GM13976 (cell line): ENCODE data around the gene SLC1A2.

Source experiments
- DNase-seq: peaks from one replicate; pipeline ENCODE4 v3.0.0; 2012; ENCODE audit warnings: low spot score
- in situ Hi-C: fragments of 300-500 bp; cut with MboI; formaldehyde crosslinking; loops from one replicate; pipeline ENCODE4 v1.12.0; 2022; ENCODE audit warnings: low sequenced_read_pairs, mixed read lengths, inconsistent platforms; ENCODE audit not compliant: unreplicated experiment
- TF ChIP-seq, protein P1 (sequence below): IDR thresholded peaks from 2 replicates; pipeline ENCODE4 v1.5.1; 2012; ENCODE audit warnings: borderline replicate concordance, mild to moderate bottlenecking; ENCODE audit not compliant: insufficient read depth; ENCODE audit errors: extremely low read depth, missing control alignments, control extremely low read depth

The SLC1A2 gene

DNA sequence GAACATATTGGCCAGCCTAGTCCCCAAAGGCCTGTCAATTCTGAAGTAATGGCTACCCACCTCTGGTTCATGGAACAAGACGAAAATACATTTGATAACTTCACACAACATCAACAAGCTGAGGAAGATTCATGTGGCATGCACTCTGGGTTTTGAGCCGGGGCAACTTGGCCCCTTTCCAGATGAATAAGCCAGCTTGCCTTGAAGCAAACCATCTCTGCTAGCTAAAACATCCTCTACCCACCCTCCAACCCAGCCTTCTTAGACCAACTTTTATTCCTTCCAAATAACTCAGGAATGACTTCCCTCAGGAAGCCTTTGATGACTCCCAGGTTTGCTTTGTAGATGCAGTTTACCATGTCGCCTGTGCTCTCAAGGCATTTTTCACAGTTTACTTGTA, 94.4 kb downstream of the SLC1A2 start:
- in situ Hi-C loops: no loop called here
- TF ChIP-seq, protein P1, sequence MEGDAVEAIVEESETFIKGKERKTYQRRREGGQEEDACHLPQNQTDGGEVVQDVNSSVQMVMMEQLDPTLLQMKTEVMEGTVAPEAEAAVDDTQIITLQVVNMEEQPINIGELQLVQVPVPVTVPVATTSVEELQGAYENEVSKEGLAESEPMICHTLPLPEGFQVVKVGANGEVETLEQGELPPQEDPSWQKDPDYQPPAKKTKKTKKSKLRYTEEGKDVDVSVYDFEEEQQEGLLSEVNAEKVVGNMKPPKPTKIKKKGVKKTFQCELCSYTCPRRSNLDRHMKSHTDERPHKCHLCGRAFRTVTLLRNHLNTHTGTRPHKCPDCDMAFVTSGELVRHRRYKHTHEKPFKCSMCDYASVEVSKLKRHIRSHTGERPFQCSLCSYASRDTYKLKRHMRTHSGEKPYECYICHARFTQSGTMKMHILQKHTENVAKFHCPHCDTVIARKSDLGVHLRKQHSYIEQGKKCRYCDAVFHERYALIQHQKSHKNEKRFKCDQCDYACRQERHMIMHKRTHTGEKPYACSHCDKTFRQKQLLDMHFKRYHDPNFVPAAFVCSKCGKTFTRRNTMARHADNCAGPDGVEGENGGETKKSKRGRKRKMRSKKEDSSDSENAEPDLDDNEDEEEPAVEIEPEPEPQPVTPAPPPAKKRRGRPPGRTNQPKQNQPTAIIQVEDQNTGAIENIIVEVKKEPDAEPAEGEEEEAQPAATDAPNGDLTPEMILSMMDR: no peak
- no peak for DNase-seq

DNA sequence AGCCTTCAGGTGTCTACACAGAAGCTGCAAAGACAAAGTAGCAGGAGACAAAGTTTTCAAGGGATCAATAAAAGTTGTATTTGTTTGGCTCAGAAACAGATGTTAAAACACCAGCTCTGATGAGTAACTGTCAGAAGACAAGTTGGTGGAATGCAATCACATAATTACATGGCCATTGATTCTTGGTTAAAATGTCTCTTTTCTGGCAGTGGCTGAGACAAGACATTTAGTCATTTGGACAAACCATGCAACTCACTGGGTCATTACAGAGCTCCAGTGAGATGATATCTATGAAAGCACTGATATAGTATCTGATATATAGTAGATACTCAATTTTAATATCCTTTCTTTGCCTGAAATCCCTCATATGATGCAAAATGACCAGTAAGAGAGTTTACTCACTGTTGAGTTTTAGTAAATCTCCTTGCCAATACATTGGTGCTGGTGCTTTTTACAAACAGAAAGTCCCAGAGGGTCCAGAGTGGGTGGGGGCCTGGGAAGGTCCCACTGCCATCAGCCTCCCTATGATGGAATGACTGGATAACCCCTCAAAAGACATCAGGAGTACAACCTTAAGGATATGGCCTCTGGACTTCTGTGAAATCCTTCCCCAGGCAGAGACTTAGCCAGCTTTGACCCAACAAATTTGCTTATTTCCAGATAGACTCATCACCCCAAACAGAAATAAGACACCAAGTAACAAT, 95.0 kb downstream of the SLC1A2 start:
- TF ChIP-seq, protein P1: no peak
- in situ Hi-C loops: no loop called here
- no peak for DNase-seq

DNA sequence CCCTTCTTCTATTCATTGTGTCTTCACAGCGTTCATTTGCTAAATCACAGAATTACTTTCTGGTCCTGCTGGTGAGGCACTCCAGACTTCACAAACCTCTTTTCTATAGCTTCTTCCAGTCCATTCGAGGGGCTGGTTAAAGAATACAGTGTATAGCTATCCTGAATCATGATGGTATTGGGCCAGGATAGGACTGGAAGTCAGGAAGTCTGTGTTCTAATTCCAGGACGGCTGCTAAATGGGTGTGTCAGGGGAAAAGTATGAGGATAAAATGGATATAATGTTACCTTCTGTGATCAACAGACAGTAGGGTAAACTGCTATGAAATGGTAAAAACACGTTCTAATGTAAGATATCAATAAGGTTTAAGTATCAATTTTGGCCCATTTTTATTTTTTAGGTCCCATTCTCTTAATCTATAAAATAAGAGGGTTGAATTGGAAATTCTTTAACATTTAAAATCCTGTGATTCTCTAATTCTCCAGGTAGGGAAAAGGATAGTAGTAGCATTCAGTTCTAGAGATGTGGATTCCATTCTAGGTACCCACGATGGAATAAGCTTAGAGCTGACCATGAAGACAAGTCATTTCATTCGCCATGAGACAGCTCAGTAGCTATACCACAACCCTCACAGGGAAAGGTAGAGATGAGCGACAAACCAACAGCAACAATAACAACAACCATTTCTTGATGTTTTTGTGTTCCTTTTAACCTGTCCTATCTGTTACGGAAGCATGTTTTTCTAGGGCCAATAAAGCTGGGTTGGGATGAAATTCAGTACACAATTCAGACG, 96.1 kb downstream of the SLC1A2 start:
- in situ Hi-C loops: no loop called here
- TF ChIP-seq, protein P1: no peak
- DNase-seq: no peak

DNA sequence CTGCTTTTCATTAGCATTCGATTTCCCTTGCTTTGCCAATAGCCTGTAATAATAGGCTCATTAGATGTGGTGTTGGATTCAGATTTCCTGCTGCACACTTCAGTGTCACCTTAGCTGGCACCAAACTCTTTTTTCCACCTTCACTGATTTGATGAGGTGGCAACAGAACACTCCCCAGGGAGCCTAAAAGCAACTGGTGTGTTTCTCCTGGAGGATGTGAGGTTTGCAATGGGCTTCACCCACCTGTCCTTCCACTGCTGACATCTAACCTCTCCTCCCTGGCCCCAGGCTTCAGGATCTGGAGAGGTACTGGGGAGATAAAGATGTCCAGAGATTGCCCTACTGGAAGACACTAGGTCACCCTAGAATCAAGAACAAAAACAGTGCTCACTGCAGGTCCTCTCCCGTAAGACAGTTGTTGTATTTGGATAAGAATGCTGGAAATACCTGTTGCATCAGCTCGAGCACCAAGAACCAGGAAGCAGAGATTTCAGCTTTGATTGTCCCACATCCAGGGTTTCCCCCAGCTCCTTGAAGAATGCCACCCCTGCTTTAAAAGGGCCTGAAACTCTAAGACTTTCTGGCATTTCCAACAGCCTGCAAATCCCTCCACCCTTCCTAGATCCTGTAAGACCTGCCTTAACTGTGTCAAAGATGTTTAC, 96.9 kb downstream of the SLC1A2 start:
- TF ChIP-seq, protein P1: no peak
- in situ Hi-C loops: no loop called here
- no peak for DNase-seq

DNA sequence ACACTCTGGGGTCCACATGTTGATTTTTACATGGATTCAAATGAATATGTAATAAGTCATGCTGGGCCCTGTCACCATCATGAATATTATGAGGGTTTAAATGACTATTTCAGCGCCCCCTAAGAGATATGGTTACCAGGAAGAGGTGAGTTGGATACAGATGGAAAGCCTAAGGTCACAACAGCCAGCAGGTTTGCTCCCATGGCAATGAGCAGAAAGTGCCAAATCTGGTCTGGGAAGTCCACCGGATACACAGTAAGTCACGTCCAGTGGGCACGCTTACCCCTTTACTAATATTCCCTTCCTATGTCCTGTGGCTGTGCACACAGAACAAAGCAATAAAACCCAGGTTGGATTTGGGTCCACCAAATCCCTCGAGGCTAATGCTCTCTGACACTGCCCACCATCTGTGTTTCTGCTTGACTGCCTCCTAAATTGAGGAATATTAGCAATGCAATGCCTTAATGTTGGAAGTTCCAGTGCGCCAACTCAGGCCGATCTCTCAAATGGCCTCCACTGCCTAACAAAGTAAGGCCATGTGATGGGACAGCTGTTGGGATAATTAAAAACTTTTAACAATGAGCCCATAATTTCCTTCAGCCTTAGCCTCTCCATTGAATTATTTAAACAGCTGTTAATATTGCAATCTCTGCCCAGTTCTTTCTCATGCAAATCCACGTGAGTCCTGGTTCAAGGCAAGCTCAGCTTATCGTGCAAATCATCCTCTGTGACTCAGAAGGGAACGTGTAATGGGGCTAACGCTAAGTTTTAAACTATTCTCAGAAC, 97.6 kb downstream of the SLC1A2 start:
- in situ Hi-C loops: no loop called here
- TF ChIP-seq, protein P1: no peak
- DNase-seq: no peak

DNA sequence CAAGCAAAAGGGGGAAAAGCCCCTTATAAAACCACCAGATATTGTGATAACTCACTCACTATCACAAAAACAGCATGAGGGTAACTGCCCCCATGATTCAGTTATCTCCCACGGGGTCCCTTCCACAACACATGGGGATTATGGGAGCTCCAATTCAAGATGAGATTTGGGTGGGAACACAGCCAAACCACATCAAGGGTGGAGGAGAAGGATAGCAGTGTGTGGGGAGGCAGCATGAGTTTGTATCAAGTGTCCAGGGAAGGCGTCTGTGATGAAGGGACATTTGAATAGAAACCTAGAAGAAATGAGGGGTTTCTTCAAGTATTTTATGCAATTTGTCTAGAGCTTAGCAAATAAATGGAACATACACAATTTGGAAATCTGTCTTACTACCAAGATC, 98.2 kb downstream of the SLC1A2 start:
- in situ Hi-C loops: no loop called here
- TF ChIP-seq, protein P1: no peak
- no peak for DNase-seq
